Aorta (tissue), 5 donors: ENCODE data around the gene OSER1. TPM values are rescaled to one million over a fixed set of nuclear protein-coding genes. Genes with fewer than 3 reads are reported as not detected.
"Not testable (repeated sequence)": the region's sequence is repeated elsewhere in the genome, so short reads cannot be mapped to it uniquely, and the experiment has no call there.

ENCODE experiments used
- ATAC-seq: fragments of 200-7000 bp; cut with Tn5 transposase; one replicate; pipeline ENCODE4 v1.9.1; 2022; ENCODE audit warnings: moderate library complexity; ENCODE audit not compliant: low FRiP score
- DNase-seq, 2 donors: peaks; one replicate each; pipeline ENCODE4 v3.0.0-alpha.2; 2020
- H3K27ac ChIP-seq, 2 donors: one replicate each; pipeline ENCODE4 v1.5.1; 2013; ENCODE audit warnings: low read length in 2 of 2, mild to moderate bottlenecking in 2 of 2, moderate library complexity in 2 of 2, control low read depth in 1 of 2, inconsistent platforms in 1 of 2, low read depth in 1 of 2
- H3K27me3 ChIP-seq, 2 donors: one replicate each; pipeline ENCODE4 v1.6.1; 2013; ENCODE audit warnings: control low read depth in 1 of 2, low read length in 1 of 2, mild to moderate bottlenecking in 1 of 2, moderate library complexity in 1 of 2; ENCODE audit not compliant: insufficient read depth in 2 of 2, control insufficient read depth in 1 of 2
- H3K36me3 ChIP-seq, 2 donors: one replicate each; pipeline ENCODE4 v1.6.1; 2013; ENCODE audit warnings: control low read depth in 1 of 2, low read length in 1 of 2, mild to moderate bottlenecking in 1 of 2; ENCODE audit not compliant: insufficient read depth in 2 of 2, control insufficient read depth in 1 of 2
- H3K4me1 ChIP-seq, 2 donors: one replicate each; pipeline ENCODE4 v1.6.1; 2013; ENCODE audit warnings: low read length in 2 of 2, control low read depth in 1 of 2, mild to moderate bottlenecking in 1 of 2, moderate library complexity in 1 of 2; ENCODE audit not compliant: insufficient read depth in 2 of 2, control insufficient read depth in 1 of 2
- H3K4me3 ChIP-seq, 2 donors: one replicate each; pipeline ENCODE4 v1.5.1; 2013; ENCODE audit warnings: low read length in 2 of 2, control low read depth in 1 of 2, mild to moderate bottlenecking in 1 of 2
- H3K9me3 ChIP-seq: one replicate; pipeline ENCODE4 v1.6.1; 2013; ENCODE audit warnings: mild to moderate bottlenecking, low read length; ENCODE audit not compliant: control insufficient read depth
- WGBS, 2 donors: extraction: QIAGEN DNeasy Blood & Tissue Kit; methylation state at CpG; one replicate each; pipeline ENCODE4 v1.1.7; 2013; 5-methylcytosine and 5-hydroxymethylcytosine counted together
- intact Hi-C, 2 donors: fragments of 100-400 bp; cut with DNase I; formaldehyde crosslinking; loops; one replicate each; pipeline versions ENCODE4 v1.14.2 to v1.15.0; 2022
- polyA plus RNA-seq, 2 donors: library from polyadenylated mRNA; stranded (reverse); fragments of 200-250 nt; gene quantifications; one replicate each; pipeline ENCODE4 v1.2.3, GENCODE V29; 2013
- total RNA-seq, 2 donors: library from RNA; stranded (reverse); fragmentation: NEBNext Ultra II Directional; extraction: Animal tissue kit (Norgen Biotek cat#: 25700); gene quantifications; one replicate each; pipeline ENCODE4 v1.2.1, GENCODE V29; 2021
- donor health status: healthy with polysubstance abuse.
- donor health status: Bipolar disorder and iron deficiency.
- donor health status: DM: no; HTN: no; CAD: no.
- donor health status: DM: no; HTN: no; CAD: no.
- donor health status: DM: yes; HTN: yes; CAD: no.

The OSER1 gene
- total and polyA plus RNA-seq, 4 donors, result 26.7 to 54.1 (median 31.7) TPM

- H3K4me1 ChIP-seq, intact Hi-C loops, DNase-seq, ATAC-seq, H3K36me3 ChIP-seq, H3K27ac ChIP-seq, H3K4me3 ChIP-seq, H3K27me3 ChIP-seq, H3K9me3 ChIP-seq: not testable (repeated sequence)
- WGBS, 2 donors, result 96 to 99% methylated on average over 4 of the region's 4 CpGs
These were observed 21.9 kb upstream of the OSER1 start for GRCh38 chr20:44232469-44232856.

- no peak for DNase-seq
These were observed 21.3 kb upstream of the OSER1 start for GRCh38 chr20:44231713-44232468.

DNA sequence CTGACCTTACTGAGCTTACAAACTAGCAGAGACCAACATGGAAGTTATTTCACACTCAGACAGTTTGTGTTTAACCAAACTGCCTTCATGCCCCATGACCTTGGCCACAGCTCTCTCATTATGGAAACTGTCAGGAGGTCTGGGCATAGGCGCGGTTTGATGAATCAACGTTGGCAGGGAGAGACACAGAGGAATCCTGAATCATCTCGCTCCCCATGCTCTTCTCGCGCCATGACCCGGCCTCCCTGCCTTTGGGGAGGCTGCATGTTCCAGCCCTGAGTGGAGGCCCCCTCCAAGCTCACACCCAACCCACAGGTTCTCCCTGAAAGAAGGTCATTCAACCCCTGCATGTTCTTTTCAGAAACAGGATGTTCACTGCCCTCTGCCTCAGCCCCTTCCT lies 20.6 kb upstream of the OSER1 start:
- intact Hi-C loops, result no loop called here
- DNase-seq (no peak), ATAC-seq (no peak)
- H3K36me3 ChIP-seq, result peaks cover 0 to under 1% of the 10 kb centered on the region in 2 donors
- no peaks in the 10 kb centered on the region for H3K27me3 ChIP-seq
- no peaks in the 10 kb centered on the region for H3K9me3 ChIP-seq
- 84 to 86% methylated on average over 7 of the region's 7 CpGs for WGBS, 2 donors
- H3K27ac ChIP-seq, result no peak overlapping the region
- H3K4me3 ChIP-seq, result no peak overlapping the region
- H3K4me1 ChIP-seq, result no peaks in the 10 kb centered on the region

More at GRCh38 chr20:44231713-44232468, 21.3 kb upstream of the OSER1 start:
- ATAC-seq, result no peak
- 70 to 78% methylated on average over 10 of the region's 10 CpGs for WGBS, 2 donors
- Histone ChIP-seq H3K4me1 (no peaks in the 10 kb centered on the region), H3K9me3 (no peaks in the 10 kb centered on the region), H3K27me3 (no peaks in the 10 kb centered on the region), H3K4me3 (no peak overlapping the region), H3K27ac (no peak overlapping the region), H3K36me3 (no peaks in the 10 kb centered on the region)
- intact Hi-C loops, result no loop called here

- intact Hi-C loops, result no loop called here
- no peak for ATAC-seq
- no peaks in the 10 kb centered on the region for H3K9me3 ChIP-seq
- H3K27me3 ChIP-seq, result no peaks in the 10 kb centered on the region
- peaks cover 0 to 2% of the 10 kb centered on the region in 2 donors for H3K36me3 ChIP-seq
- no peak overlapping the region for H3K27ac ChIP-seq
- no peaks in the 10 kb centered on the region for H3K4me1 ChIP-seq
- no peak overlapping the region for H3K4me3 ChIP-seq
- DNase-seq, result no peak
- WGBS, 2 donors, result 50 to 57% methylated on average over 17 of the region's 17 CpGs
These were observed 18.1 kb upstream of the OSER1 start for GRCh38 chr20:44228465-44229258.

DNA sequence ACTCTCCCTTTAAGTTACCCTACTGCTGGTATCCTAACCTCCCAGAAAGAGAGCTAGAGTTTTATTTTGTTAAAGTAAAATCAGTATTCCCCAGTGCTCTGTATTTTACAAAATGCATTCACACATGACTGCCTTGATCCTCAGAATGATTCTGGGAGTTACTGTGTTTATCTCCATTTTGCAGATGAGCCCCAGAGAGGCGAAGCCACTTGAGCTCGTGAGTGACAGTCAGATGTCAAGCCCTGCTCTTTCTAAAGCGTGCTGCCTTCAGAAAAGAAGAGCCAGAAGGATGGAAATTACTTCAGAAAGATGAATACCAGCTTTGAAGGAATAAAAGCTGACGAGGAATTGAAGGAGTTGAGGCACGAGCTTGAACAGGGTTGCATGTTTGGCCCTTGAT lies 14.1 kb upstream of the OSER1 start:
- H3K27me3 ChIP-seq, result no peaks in the 10 kb centered on the region
- no peaks in the 10 kb centered on the region for H3K4me1 ChIP-seq
- no peak for DNase-seq
- H3K27ac ChIP-seq, result no peak overlapping the region
- peaks cover 0 to 2% of the 10 kb centered on the region in 2 donors for H3K36me3 ChIP-seq
- no peaks in the 10 kb centered on the region for H3K9me3 ChIP-seq
- WGBS, 2 donors, result 90 to 91% methylated on average over 5 of the region's 5 CpGs
- ATAC-seq, result no peak
- no peak overlapping the region for H3K4me3 ChIP-seq
- intact Hi-C loops, result no loop called here

DNA sequence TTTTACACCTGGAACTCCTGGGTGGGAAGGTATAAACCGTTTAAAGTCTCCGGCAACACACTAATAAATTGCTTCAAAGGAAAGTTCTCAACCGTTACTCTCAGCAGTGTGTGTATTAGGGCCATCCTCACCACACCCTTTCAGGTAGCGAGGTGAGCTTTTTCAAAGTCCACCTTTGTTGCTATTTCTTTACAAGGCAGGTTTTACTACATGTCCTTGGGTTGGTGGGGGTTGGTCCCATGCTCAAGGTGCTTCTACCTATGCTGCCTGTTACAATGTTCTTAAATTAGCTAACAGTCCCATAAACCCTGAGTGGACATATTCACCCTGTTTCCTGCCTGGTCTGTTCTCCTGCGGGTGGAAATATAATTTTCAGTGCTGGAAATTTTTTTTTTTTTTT lies 13.2 kb upstream of the OSER1 start:
- intact Hi-C loops, result no loop called here
- no peaks in the 10 kb centered on the region for H3K4me1 ChIP-seq
- H3K27ac ChIP-seq, result no peak overlapping the region
- no peak overlapping the region for H3K4me3 ChIP-seq
- DNase-seq (no peak), ATAC-seq (no peak)
- 85 to 89% methylated on average over 5 of the region's 5 CpGs for WGBS, 2 donors
- no peaks in the 10 kb centered on the region for H3K9me3 ChIP-seq
- no peaks in the 10 kb centered on the region for H3K27me3 ChIP-seq
- peaks cover 0 to 2% of the 10 kb centered on the region in 2 donors for H3K36me3 ChIP-seq

DNA sequence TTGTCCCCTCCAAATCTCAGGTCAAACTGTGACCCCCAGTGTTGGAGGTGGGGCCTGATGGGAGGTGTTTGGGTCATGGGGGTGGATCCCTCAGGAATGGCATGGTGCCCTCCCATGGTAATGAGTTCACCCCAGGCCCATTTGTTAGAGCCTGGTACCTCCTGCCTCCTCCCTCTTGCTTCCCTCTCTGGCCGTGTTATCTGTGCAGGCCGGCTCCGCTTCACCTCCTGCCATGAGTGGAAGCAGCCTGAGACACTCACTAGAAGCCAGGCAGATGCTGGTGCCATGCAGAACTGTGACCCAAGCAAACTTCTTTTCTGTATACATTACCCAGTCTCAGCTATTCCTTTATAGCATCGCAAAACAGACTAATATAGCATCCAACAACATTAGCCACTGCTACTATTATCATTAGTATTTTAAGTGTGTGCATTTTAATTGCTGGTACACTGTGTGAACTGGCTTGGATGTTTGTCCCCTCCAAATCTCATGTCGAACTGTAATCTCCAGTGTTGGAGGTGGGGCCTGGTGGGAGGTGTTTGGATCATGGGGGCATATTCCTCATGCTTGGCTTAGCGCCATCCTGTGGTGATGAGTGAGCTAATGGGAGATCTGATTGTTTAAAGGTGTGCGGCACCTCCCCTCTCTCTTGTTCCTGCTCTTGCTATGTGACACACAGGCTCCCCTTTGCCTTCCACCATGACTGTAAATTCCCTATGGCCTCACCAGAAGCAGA lies 12.2 kb upstream of the OSER1 start:
- H3K9me3 ChIP-seq, result no peaks in the 10 kb centered on the region
- DNase-seq (no peak), ATAC-seq (no peak)
- H3K27me3 ChIP-seq, result no peaks in the 10 kb centered on the region
- H3K4me1 ChIP-seq, result no peaks in the 10 kb centered on the region
- H3K36me3 ChIP-seq, result peaks cover 0 to 2% of the 10 kb centered on the region in 2 donors
- WGBS, 2 donors, result 61 to 62% methylated on average over 7 of the region's 7 CpGs
- H3K4me3 ChIP-seq, result no peak overlapping the region
- H3K27ac ChIP-seq, result no peak overlapping the region
- intact Hi-C loops, result no loop called here

GRCh38 chr20:44222027-44222426 lies 11.5 kb upstream of the OSER1 start:
- H3K9me3 ChIP-seq, result no peaks in the 10 kb centered on the region
- H3K4me1 ChIP-seq, result no peaks in the 10 kb centered on the region
- H3K36me3 ChIP-seq, result peaks cover 0 to 2% of the 10 kb centered on the region in 2 donors
- intact Hi-C loops, result no loop called here
- no peaks in the 10 kb centered on the region for H3K27me3 ChIP-seq
- no peak for DNase-seq
- H3K4me3 ChIP-seq, result no peak overlapping the region
- 96 to 98% methylated on average over 5 of the region's 5 CpGs for WGBS, 2 donors
- H3K27ac ChIP-seq, result no peak overlapping the region
- no peak for ATAC-seq
